GM20000 (cell line): ENCODE data around the gene SPDYE2.
"Not testable (repeated sequence)": the region's sequence is repeated elsewhere in the genome, so short reads cannot be mapped to it uniquely, and the experiment has no call there.

Experiments
- DNase-seq: peaks from one replicate; pipeline ENCODE4 v3.0.0; 2012; ENCODE audit warnings: low spot score

The SPDYE2 gene

GRCh38 chr7:102550808-102551422, at the start of gene SPDYE2:
Gene SPDYE2, plus strand, starts transcription at chr7:102551226. Its CDS starts 2,030 bp downstream, at chr7:102553256.
- not testable (repeated sequence) for DNase-seq

GRCh38 chr7:102503141-102503540, 47.9 kb upstream of the SPDYE2 start:
- DNase-seq = not testable (repeated sequence)

- DNase-seq = not testable (repeated sequence)
Observed at GRCh38 chr7:102505298-102506185, 45.5 kb upstream of the SPDYE2 start.

- not testable (repeated sequence) for DNase-seq
Observed at GRCh38 chr7:102507410-102508088, 43.5 kb upstream of the SPDYE2 start.

- not testable (repeated sequence) for DNase-seq
Observed at GRCh38 chr7:102510575-102510974, 40.5 kb upstream of the SPDYE2 start.

- not testable (repeated sequence) for DNase-seq
Observed at GRCh38 chr7:102511860-102512522, 39.0 kb upstream of the SPDYE2 start.

- not testable (repeated sequence) for DNase-seq
Observed at GRCh38 chr7:102512642-102513221, 38.3 kb upstream of the SPDYE2 start.

GRCh38 chr7:102514881-102515721, 35.9 kb upstream of the SPDYE2 start:
- DNase-seq = not testable (repeated sequence)

- not testable (repeated sequence) for DNase-seq
Observed at GRCh38 chr7:102515889-102516288, 35.1 kb upstream of the SPDYE2 start.

- DNase-seq = not testable (repeated sequence)
Observed at GRCh38 chr7:102516951-102517350, 34.1 kb upstream of the SPDYE2 start.

- DNase-seq = not testable (repeated sequence)
Observed at GRCh38 chr7:102517550-102518147, 33.4 kb upstream of the SPDYE2 start, which contains the start of gene RASA4B. Gene RASA4B, minus strand, starts transcription at chr7:102517777. Its CDS starts 67 bp downstream, at chr7:102517710.

GRCh38 chr7:102520797-102521196, 30.2 kb upstream of the SPDYE2 start:
- not testable (repeated sequence) for DNase-seq

GRCh38 chr7:102524803-102525202, 26.2 kb upstream of the SPDYE2 start:
- not testable (repeated sequence) for DNase-seq

GRCh38 chr7:102527182-102527581, 23.8 kb upstream of the SPDYE2 start:
- DNase-seq = not testable (repeated sequence)

GRCh38 chr7:102527822-102528793, 22.9 kb upstream of the SPDYE2 start:
- DNase-seq = not testable (repeated sequence)

- DNase-seq = not testable (repeated sequence)
Observed at GRCh38 chr7:102531583-102531982, 19.4 kb upstream of the SPDYE2 start.

GRCh38 chr7:102532127-102532526, 18.9 kb upstream of the SPDYE2 start:
- DNase-seq = not testable (repeated sequence)

- not testable (repeated sequence) for DNase-seq
Observed at GRCh38 chr7:102535062-102535615, 15.9 kb upstream of the SPDYE2 start.
